GM18519 (cell line): ENCODE data around the gene SENP7.
A peak's percentile ranks its signal among the peaks of the same experiment; 100 is the strongest.
"Not testable (repeated sequence)": the region's sequence is repeated elsewhere in the genome, so short reads cannot be mapped to it uniquely, and the experiment has no call there.

Experiments used
- ATAC-seq: cut with Tn5 transposase; IDR thresholded peaks from one replicate; pipeline ENCODE4 v1.9.1; 2021; ENCODE audit warnings: mild to moderate bottlenecking, moderate library complexity; ENCODE audit not compliant: unreplicated experiment, low FRiP score

SENP7 gene

GRCh38 chr3:101340591-101340990 lies 172.4 kb downstream of the SENP7 start:
- no peak for ATAC-seq

DNA sequence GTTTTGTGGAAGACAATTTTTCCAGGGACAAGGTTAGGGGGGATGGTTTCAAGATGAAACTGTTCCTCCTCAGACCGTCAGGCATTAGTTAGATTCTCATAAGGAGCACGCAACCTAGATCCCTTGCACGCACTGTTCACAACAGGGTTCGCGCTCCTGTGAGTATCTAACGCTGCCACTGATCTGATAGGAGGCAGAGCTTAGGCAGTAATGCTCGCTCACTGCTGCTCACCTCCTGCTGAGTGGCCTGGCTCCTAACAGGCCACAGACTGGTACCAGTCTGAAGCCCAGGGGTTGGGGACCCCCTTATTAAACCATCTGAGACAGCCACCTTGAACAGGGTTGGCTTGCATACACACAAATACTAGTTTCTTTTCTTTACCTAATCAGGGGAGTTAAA lies 179.1 kb downstream of the SENP7 start:
- ATAC-seq, result no peak

DNA sequence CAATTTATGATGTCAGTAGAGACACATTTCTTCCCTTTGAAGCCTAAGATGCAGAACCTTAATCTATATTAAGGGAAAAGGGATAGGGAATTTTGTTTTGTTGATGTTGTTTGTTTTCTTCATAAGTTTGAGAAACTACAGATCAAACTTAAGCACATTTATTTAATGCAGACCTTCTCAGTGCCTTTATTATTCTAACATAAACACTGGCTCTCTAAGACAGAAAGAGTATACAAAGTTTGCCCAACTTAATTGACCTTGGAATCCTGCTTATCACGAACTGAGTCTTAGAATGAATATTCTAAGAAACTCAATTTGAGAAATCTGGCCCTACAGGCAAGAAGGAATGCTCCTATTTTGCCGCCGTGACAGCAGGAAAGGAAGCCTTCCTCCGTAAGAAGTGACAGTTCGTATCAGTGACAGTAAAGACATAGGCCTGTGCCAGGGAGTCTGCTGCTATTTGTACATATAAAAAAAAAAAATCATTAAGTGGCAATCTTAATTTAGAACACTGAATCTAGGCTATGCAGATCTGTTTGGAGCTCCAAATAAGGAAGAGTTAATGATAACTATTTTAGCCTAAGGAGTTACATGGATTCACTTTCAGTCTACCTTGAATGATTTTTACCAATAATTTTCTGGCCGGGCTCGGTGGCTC lies 183.9 kb downstream of the SENP7 start:
- no peak for ATAC-seq

- no peak for ATAC-seq
Measured at GRCh38 chr3:101325393-101326134, 187.4 kb downstream of the SENP7 start.

- ATAC-seq, result no peak
Measured at GRCh38 chr3:101320475-101320874, 192.5 kb downstream of the SENP7 start, which contains the start of gene IMPG2. Gene IMPG2, minus strand, starts transcription at chr3:101320575. Its CDS starts 203 bp downstream, at chr3:101320372.

DNA sequence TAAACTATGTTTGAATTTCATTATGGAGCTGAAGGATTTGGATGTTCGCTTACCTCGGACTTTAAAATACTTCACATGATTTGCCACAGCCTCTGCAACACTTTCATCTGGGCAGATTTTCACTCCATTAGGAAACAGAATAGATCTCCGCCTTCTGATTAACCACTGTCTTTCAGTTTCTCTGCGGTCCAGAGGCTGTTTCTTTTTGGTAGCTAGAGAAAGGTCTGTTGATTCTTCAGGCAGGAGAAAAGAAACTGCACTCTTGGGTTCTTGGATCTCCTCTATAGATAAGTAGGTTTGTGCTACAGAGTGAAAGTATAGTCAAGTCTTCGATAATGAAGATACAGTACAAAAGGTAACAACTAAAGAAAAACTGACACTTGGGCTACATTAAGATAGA lies 193.5 kb downstream of the SENP7 start:
- no peak for ATAC-seq

DNA sequence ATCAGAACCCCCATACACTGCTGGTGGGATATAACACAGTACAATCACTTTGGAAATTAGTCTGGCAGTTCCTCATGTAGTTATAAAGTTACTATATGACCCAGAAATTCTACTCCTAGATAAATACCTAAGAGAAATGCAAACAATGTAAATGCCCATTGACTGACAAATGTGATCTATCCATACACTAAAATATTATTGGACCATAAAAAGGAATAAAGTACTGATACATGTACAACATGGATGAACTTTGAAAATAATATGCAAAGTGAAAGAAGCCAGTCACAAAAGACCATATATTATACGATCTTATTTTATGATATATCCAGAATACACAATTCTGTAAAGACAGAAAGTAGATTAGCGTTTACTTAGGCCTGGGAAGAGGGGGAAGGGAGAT lies 200.5 kb downstream of the SENP7 start:
- no peak for ATAC-seq

DNA sequence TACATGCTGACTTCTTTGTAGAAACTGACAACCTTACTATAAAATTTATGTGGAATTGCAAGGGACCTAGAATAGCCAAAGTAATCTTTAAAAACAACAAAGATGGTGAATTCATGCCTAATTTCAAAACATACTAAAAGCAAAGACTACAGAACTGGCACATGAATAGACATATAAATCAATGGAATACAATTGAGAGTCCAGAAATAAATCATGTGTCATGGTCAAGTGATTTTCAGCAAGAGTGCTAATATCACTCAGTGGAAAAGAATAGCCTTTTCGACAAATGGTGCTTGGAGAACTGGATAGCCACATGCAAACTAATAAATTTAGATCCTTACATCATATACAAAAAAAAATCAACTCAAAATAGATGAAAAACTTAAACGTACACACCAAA lies 201.3 kb downstream of the SENP7 start:
- ATAC-seq, result no peak

GRCh38 chr3:101310978-101311375 lies 202.0 kb downstream of the SENP7 start:
- no peak for ATAC-seq

DNA sequence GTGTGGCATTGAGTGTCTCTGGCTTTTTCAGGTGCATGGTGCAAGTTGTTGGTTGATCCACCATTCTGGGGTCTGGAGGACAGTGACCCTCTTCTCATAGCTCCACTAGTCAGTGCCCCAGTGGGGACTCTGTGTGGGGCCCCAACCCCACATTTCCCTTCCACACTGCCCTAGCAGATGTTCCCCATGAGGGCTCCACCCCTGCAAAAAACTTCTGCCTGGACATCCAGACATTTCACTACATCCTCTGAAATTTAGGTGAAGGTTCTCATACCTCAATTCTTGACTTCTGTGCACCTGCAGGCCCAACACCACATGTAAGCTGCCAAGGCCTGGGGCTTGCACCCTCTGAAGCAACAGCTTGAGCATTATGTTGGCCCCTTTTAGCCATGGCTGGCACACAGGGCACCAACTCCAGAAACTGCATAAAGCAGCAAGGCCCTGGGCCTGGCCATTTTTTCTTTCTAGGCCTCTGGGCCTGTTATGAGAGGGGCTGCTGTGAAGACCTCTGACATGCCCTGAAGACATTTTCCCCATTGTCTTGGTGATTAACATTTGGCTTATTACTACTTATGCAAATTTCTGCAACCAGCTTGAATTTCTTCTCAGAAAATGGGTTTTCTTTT lies 204.8 kb downstream of the SENP7 start:
- not testable (repeated sequence) for ATAC-seq

GRCh38 chr3:101303836-101304235 lies 209.2 kb downstream of the SENP7 start:
- ATAC-seq, result no peak

- peak; percentile 79 for ATAC-seq
Measured at GRCh38 chr3:101303089-101303731, 209.8 kb downstream of the SENP7 start.

DNA sequence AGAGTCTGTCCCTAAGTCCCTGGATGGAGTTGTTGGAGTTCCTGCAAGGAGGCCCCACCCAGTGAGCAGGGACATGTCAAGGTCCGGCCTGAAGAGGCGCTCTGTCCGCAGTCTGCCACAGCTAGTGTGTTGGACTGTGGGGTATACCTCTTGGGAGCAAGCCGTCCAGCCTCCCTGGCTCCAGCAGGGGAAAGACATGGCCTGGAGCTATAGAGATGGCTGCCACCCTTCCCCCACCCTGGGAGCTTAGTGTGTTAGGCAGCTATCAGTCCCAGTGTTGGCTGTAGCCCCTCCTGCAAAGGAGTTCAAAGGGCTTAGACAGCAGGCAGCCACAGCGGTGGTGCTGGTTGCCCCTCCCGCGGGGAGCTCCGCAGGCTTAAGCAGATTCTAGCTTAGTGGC lies 212.9 kb downstream of the SENP7 start:
- no peak for ATAC-seq

GRCh38 chr3:101292027-101292426 lies 221.0 kb downstream of the SENP7 start:
- ATAC-seq, result peak; percentile 69

DNA sequence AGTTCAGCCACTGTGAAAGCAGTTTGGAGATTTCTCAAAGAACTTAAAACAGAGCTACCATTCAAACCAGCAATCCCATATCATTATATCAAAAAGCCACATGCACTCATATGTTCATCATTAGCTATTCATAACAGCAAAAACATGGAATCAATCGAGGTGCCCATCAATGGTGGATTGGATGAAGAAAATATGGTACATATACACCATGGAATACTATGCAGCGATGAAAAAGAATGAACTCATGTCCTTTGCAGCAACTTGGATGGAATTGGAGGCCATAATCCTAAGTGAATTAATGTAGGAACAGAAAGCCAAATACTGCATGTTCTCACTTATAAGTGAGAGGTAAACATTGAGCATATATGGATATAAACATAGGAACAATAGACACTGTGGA lies 224.7 kb downstream of the SENP7 start:
- no peak for ATAC-seq

GRCh38 chr3:101284757-101285156 lies 228.3 kb downstream of the SENP7 start:
- no peak for ATAC-seq

GRCh38 chr3:101281521-101282030 lies 231.4 kb downstream of the SENP7 start:
- ATAC-seq, result no peak

- ATAC-seq, result no peak
Measured at GRCh38 chr3:101279765-101280385, 233.1 kb downstream of the SENP7 start.

DNA sequence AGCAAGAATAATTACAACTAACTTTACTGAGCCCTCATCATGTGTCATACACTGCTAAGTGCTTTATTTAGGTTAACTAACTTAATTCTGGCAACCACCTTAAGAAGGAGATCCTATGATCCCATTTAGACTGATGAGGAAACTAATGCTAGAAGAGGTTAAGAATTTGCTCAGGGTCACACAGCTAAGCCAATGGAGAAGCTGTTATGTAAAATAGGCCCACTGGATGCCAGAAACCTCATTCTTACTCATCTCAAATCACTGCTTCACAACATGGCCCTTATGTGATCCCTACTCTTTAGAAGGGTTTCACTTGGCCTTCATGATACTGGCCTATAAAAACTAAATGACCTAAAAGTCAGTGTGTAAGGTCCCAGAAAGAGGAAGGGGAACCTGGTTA lies 233.8 kb downstream of the SENP7 start:
- no peak for ATAC-seq

DNA sequence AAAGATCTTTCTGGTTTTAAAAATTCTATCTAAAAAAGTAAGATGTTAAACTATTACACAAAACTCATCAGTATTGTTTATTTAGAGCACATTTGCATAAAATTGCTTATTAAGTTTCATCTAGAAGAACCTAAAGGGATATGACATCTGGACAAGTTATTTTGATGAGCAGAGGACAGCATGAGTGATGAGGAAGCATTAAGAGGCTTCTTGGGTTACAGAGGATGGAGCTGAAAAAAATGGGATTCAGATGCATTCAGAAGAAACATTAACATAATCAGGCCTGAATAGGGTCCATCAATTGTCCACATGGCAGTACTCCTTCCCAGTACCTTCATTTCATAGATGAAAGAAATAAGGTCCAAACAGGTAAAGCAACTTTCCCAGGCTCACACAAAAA lies 234.3 kb downstream of the SENP7 start:
- no peak for ATAC-seq
